ENCODE results near the gene PIERCE2. TPM values are rescaled to one million over a fixed set of nuclear protein-coding genes. Genes with fewer than 3 reads are reported as not detected.
"Not testable (repeated sequence)": the region's sequence is repeated elsewhere in the genome, so short reads cannot be mapped to it uniquely, and the experiment has no call there.

Gene PIERCE2
- total RNA-seq, 1 donor from 2014 or later: 1.9 TPM

DNA sequence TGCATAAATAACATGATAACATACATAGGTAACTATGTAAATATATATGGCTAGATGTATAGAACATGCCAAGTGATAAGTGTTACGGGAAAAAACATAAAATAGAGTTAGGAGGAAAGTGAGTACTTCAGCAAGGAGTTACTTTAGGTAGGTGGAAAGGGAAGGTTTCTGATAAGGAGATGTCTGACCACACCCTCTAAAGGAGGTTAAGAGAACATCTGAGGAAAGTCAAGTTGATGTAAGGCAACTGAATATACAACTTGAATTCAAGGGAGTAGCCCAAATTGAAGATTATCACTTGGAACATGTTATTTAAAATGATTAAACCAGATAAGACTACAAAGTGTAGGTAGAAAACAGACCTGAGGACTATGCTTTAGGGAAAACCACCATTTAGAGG lies 13.8 kb downstream of the PIERCE2 start:
- no peak for DNase-seq
- no peak overlapping the region for H3K27ac Mint-ChIP-seq (ENCODE audit: unreplicated experiment)
- H3K4me3 Mint-ChIP-seq (ENCODE audit: unreplicated experiment): no peak overlapping the region
- no peaks in the 10 kb centered on the region for H3K36me3 Mint-ChIP-seq (ENCODE audit: unreplicated experiment)
- no peaks in the 10 kb centered on the region for H3K9me3 Mint-ChIP-seq (ENCODE audit: unreplicated experiment)
- H3K27me3 Mint-ChIP-seq (ENCODE audit: unreplicated experiment): no peaks in the 10 kb centered on the region
- TF ChIP-seq, protein P1, sequence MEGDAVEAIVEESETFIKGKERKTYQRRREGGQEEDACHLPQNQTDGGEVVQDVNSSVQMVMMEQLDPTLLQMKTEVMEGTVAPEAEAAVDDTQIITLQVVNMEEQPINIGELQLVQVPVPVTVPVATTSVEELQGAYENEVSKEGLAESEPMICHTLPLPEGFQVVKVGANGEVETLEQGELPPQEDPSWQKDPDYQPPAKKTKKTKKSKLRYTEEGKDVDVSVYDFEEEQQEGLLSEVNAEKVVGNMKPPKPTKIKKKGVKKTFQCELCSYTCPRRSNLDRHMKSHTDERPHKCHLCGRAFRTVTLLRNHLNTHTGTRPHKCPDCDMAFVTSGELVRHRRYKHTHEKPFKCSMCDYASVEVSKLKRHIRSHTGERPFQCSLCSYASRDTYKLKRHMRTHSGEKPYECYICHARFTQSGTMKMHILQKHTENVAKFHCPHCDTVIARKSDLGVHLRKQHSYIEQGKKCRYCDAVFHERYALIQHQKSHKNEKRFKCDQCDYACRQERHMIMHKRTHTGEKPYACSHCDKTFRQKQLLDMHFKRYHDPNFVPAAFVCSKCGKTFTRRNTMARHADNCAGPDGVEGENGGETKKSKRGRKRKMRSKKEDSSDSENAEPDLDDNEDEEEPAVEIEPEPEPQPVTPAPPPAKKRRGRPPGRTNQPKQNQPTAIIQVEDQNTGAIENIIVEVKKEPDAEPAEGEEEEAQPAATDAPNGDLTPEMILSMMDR (IDR thresholded peaks at IDR 0.05; ENCODE audit: partially characterized antibody, unreplicated experiment): no peak
- peaks cover 7% of the 10 kb centered on the region for H3K4me1 Mint-ChIP-seq (ENCODE audit: low read depth, unreplicated experiment)

DNA sequence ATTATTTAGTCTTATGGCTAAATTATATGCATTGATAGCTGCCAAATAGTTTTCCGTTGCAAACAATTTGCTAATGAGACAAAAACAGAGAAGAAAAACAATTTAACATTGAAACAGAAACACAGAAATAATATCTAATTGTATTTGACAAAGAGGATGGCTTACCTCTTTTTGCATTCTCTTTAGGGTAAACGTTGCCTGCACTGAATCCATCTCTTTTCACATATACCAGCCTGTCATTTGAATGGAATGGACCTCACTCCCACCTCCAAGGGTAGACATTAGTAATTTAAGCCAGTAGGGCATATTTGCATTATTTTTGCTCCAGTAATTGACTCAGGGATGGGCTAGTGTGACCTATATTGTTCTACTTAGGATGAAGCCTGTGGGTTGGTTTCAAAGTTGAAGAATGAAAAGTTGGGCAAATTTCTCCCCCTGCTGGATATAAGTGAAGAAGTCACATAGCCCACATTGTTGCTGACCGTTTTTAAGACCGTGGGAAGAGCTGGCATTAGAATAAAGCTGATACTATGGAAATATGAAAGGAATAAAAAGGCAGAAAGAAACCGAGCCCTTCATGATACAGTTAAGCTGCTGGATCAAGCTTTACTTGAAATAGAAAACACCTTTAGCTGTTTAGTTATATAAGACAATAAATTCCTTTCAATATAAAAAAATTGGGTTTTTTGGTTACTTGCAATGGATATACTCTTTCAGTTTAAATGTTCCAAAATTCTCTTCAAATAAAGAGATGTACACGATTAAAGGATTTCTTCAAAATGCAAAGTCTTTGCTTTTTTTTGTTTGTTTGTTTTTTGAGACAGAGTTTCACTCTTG lies 26.9 kb downstream of the PIERCE2 start:
- H3K36me3 Mint-ChIP-seq (ENCODE audit: unreplicated experiment): no peaks in the 10 kb centered on the region
- no peak overlapping the region for H3K4me3 Mint-ChIP-seq (ENCODE audit: unreplicated experiment)
- no peaks in the 10 kb centered on the region for H3K4me1 Mint-ChIP-seq (ENCODE audit: low read depth, unreplicated experiment)
- no peaks in the 10 kb centered on the region for H3K9me3 Mint-ChIP-seq (ENCODE audit: unreplicated experiment)
- DNase-seq: no peak
- peaks cover 1% of the 10 kb centered on the region for H3K27me3 Mint-ChIP-seq (ENCODE audit: unreplicated experiment)
- TF ChIP-seq, protein P1 (IDR thresholded peaks at IDR 0.05; ENCODE audit: partially characterized antibody, unreplicated experiment): peak; percentile 72
- H3K27ac Mint-ChIP-seq (ENCODE audit: unreplicated experiment): no peak overlapping the region

DNA sequence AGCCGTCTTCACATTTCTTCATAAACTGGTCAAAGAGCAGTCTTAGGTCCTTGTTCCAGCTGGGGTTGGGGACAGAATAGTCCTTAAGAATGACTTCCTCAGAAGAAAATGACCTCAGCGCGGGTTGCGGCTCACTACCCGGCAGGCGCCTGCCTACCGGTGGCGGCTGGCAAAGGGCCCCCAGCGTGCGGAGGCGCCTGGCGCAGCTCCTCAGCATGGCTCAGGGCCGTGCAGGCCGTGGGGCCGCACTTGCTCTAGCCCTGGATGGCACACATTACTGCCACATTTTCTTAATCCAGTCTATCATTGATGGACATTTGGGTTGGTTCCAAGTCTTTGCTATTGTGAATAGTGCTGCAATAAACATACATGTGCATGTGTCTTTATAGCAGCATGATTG lies 34.8 kb downstream of the PIERCE2 start:
- H3K4me1 Mint-ChIP-seq (ENCODE audit: low read depth, unreplicated experiment); DNase-seq; H3K27ac Mint-ChIP-seq (ENCODE audit: unreplicated experiment); H3K36me3 Mint-ChIP-seq (ENCODE audit: unreplicated experiment); H3K4me3 Mint-ChIP-seq (ENCODE audit: unreplicated experiment); H3K27me3 Mint-ChIP-seq (ENCODE audit: unreplicated experiment); H3K9me3 Mint-ChIP-seq (ENCODE audit: unreplicated experiment): not testable (repeated sequence)

DNA sequence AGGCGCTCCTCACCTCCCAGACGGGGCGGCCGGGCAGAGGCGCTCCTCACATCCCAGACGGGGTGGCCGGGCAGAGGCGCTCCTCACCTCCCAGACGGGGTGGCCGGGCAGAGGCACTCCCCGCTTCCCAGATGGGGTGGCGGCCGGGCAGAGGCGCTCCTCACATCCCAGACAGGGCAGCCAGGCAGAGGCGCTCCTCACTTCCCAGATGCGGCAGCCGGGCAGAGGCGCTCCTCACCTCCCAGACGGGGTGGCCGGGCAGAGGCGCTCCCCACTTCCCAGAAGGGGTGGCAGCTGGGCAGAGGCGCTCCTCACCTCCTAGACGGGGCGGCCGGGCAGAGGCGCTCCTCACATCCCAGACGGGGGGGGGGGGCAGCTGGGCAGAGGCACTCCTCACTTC lies 37.6 kb downstream of the PIERCE2 start:
- not testable (repeated sequence) for DNase-seq; H3K4me1 Mint-ChIP-seq (ENCODE audit: low read depth, unreplicated experiment); H3K36me3 Mint-ChIP-seq (ENCODE audit: unreplicated experiment); H3K27me3 Mint-ChIP-seq (ENCODE audit: unreplicated experiment); H3K4me3 Mint-ChIP-seq (ENCODE audit: unreplicated experiment); H3K27ac Mint-ChIP-seq (ENCODE audit: unreplicated experiment); H3K9me3 Mint-ChIP-seq (ENCODE audit: unreplicated experiment)

DNA sequence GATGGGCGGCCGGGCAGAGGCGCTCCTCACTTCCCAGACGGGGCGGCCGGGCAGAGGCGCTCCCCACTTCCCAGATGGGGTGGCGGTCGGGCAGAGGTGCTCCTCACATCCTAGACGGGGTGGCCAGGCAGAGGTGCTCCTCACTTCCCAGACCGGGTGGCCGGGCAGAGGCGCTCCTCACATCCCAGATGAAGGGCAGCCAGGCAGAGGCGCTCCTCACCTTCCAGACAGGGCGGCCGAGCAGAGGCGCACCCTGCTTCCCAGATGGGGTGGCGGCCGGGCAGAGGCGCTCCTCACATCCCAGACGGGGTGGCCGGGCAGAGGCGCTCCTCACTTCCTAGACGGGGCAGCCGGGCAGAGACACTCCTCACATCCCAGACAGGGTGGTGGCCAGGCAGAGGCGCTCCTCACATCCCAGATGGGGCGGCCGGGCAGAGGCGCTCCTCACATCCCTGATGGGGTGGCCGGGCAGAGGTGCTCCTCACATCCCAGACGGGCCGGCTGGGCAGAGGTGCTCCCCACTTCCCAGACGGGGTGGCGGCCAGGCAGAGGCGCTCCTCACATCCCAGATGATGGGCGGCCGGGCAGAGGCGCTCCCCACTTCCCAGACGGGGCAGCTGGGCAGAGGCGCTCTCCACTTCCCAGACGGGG lies 38.2 kb downstream of the PIERCE2 start:
- not testable (repeated sequence) for H3K36me3 Mint-ChIP-seq (ENCODE audit: unreplicated experiment); H3K27me3 Mint-ChIP-seq (ENCODE audit: unreplicated experiment); H3K9me3 Mint-ChIP-seq (ENCODE audit: unreplicated experiment); DNase-seq; H3K27ac Mint-ChIP-seq (ENCODE audit: unreplicated experiment); H3K4me1 Mint-ChIP-seq (ENCODE audit: low read depth, unreplicated experiment); H3K4me3 Mint-ChIP-seq (ENCODE audit: unreplicated experiment)

DNA sequence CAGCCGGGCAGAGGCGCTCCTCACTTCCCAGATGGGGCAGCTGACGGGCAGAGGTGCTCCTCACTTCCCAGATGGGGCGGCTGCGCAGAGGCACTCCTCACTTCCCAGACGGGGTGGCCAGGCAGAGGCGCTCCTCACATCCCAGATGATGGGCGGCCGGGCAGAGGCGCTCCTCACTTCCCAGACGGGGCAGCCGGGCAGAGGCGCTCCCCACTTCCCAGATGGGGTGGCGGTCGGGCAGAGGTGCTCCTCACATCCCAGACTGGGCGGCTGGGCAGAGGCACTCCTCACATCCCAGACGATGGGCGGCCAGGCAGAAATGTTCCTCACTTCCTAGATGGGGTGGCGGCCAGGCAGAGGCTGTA lies 38.7 kb downstream of the PIERCE2 start:
- not testable (repeated sequence) for H3K9me3 Mint-ChIP-seq (ENCODE audit: unreplicated experiment); DNase-seq; H3K4me3 Mint-ChIP-seq (ENCODE audit: unreplicated experiment); H3K27me3 Mint-ChIP-seq (ENCODE audit: unreplicated experiment); H3K27ac Mint-ChIP-seq (ENCODE audit: unreplicated experiment); H3K4me1 Mint-ChIP-seq (ENCODE audit: low read depth, unreplicated experiment); H3K36me3 Mint-ChIP-seq (ENCODE audit: unreplicated experiment)

DNA sequence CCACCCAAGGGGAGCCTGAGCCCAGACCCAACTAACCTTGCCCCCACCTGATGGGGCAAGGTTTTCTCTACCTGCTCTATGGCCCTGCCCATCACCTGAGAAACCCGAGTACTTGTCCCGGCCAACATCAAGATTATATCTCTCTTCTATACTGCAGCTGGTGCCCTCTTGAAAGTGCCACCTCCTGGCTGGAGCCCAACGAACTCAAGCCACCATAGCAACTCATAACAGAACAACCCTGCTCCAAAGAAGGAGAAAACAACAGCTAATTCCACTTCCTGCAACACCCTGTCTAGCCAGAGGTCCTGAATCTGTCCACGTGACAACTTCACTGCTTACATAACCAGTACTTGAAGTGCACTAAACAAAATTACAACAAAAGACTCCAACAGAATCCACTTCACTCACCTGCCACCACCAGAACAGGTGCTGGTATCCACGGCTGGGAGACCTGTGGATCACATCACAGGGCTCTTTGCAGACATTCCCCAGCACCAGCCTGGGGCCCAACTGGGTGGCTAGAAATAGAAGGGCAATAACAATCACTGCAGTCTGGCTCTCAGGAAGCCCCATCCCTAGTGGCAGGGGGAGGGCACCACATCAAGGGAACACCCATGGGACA lies 49.2 kb downstream of the PIERCE2 start:
- TF ChIP-seq, protein P1 (IDR thresholded peaks at IDR 0.05; ENCODE audit: partially characterized antibody, unreplicated experiment): peak; percentile 11
- no peak overlapping the region for H3K4me3 Mint-ChIP-seq (ENCODE audit: unreplicated experiment)
- H3K9me3 Mint-ChIP-seq (ENCODE audit: unreplicated experiment): peaks cover 5% of the 10 kb centered on the region
- H3K27ac Mint-ChIP-seq (ENCODE audit: unreplicated experiment): no peak overlapping the region
- no peaks in the 10 kb centered on the region for H3K4me1 Mint-ChIP-seq (ENCODE audit: low read depth, unreplicated experiment)
- H3K27me3 Mint-ChIP-seq (ENCODE audit: unreplicated experiment): no peaks in the 10 kb centered on the region
- no peak for DNase-seq
- H3K36me3 Mint-ChIP-seq (ENCODE audit: unreplicated experiment): peaks cover 12% of the 10 kb centered on the region
